ENCODE data around the gene ADAMTSL5.
A peak's percentile ranks its signal among the peaks of the same experiment; 100 is the strongest.

Gene ADAMTSL5

DNA sequence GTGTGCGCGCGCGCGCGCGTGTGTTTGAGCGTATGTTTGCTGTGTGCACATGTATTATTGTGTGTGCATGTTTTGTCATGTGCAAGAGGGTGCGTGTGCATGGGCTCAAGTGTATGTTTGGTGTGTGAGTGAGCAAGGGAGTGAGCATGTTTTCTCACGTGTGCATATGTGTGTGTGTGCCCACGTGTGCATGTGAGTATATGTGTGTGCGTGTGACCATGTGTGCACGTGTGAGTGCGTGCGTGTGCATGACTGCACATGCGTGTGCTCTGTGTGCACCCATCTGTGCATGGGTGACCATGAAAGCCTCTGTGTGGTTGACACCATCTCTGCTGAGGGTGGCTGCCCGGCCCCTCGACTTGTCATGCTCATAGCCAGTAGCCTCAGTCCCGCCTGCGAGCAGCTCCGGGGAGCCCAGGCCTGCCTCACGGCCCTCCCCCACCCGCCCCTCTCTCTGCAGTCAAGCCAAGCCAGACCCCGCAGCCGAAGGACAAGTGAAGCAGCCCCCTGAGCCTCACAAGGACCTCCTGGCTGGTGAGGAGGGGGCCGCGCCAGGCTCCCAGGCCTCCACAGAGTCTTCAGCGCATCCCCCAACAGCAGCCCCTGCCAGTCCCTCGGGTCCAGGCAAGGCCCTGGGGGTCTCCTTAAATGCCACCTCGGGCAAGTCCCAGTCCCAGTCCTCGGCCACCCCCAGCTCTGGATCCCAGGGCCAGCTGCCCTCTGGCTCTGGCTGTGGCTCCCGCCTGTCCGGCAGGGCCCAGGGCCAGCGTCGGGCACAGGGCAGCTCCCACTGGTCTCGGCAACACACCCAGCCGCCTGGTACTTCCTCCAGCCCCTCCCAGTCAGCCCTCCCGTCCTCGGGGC, 15.9 kb downstream of the ADAMTSL5 start:
- DNase-seq (ENCODE audit: low spot score), result no peak

- no peak for DNase-seq (ENCODE audit: low spot score)
Observed at GRCh38 chr19:1495799-1496713, 16.8 kb downstream of the ADAMTSL5 start.

DNA sequence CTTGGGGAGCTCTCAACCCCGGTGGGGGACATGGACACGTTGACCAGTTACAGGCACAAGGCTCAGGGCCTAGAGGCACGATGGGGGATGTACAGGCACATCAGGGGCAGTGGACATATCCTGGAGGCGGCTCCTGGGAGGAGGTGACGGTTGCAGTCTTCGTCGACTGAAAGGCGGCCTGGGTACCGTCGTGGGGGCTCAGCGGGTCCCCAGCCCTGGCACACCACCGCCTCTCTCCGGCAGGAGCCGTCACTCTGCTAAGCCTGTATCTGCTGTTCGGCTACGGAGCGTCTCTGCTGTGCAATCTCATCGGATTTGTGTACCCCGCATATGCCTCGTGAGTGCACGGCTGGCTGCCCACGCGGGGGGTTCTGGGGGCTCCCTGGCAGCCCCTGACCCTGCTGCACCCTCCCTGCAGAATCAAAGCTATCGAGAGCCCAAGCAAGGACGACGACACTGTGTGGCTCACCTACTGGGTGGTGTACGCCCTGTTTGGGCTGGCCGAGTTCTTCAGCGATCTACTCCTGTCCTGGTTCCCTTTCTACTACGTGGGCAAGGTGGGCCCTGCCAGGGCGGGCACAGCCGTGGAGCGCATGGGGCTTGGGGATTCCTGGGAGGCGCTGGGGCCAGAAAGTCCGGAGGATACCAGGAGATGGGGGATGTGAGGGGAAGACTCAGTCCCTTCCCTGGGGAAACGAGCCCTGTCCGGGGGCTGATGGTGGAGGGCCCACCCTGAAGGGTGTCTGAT, 17.6 kb downstream of the ADAMTSL5 start:
- no peak for DNase-seq (ENCODE audit: low spot score)

DNA sequence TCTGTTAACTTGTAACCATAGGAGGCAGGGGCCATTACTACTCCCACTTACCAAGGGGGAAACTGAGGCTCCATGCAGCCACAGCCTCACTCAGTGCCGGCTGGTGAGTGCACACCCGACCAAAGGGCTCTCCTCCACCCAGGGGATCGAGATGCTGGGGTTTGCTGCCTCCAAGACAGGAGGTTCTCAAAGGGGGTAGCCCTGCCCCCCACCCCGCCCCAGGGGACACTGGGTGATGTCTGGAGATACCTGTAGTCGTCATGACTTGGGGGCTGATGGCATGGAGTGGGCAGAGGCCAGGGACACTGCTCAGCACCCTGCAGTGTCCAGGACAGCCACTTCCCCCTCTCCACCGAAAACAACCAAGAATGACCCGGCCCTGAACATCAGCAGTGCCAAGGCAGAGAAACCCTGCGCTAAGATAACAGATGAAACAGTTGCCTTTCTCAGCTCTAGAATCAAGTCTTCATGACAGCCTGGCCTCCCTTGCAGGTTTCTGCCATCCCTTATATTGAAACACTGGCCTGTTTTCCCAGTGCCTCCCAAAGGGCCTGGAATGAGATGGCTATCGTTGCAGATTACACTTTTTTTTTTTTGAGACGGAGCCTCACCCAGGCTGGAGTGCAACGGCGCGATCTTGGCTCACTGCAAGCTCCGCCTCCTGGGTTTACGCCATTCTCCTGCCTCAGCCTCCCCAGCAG, 18.6 kb downstream of the ADAMTSL5 start:
- no peak for DNase-seq (ENCODE audit: low spot score)

- no peak for DNase-seq (ENCODE audit: low spot score)
Observed at GRCh38 chr19:1492474-1493006, 20.3 kb downstream of the ADAMTSL5 start.

- no peak for DNase-seq (ENCODE audit: low spot score)
Observed at GRCh38 chr19:1491849-1492170, 21.0 kb downstream of the ADAMTSL5 start.

GRCh38 chr19:1491114-1491848, 21.5 kb downstream of the ADAMTSL5 start, which contains the start of gene REEP6:
Gene REEP6 (plus strand): TSS chr19:1491181. CDS start chr19:1491270, 89 bp downstream.
- no peak for DNase-seq (ENCODE audit: low spot score)

- DNase-seq (ENCODE audit: low spot score), result peak; percentile 92
Observed at GRCh38 chr19:1490311-1491113, 22.3 kb downstream of the ADAMTSL5 start, which contains the start of gene PCSK4. Gene PCSK4 (minus strand): TSS chr19:1490350. CDS start chr19:1490346, 4 bp downstream.

DNA sequence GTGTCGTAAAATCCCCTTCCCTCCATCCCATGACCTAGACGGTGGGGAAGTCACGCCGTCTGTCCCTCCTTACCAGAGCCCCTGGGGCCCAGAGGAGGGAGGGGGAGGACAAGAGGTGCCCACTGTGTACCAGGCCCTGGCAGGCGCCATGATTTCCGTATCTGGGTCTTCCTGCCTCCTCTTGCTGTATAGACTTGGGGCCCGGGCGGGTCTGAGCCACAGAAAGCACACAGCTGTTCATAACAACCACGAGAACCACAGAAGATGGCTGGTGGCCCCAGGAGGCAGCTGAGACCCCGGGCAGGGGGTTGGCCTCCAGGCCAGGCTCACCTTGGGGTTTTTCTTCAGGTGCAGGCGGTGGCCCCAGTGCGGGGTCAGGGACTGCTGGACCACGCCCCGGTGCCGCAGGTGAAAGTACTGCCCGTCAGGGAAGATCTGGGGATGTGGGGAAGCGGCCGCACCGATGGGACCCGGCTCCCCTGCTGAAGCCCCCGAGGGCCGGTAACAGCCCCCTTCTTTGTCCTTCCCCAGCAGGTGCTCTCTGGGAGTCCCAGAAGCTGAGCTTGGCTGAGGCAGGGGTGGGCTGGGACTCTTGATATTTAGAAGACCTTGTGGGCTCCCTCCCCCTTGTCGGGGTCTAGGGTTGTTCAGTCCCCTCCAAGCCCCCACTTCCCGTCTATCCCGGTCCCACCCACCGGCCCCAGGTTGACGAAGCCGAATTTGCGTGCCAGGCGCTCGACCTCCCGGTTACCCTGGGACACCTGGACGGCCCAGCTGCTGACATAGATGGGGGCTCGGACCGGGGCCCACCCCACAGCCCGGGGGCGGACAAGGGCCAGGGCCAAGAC, 23.1 kb downstream of the ADAMTSL5 start:
- no peak for DNase-seq (ENCODE audit: low spot score)

DNA sequence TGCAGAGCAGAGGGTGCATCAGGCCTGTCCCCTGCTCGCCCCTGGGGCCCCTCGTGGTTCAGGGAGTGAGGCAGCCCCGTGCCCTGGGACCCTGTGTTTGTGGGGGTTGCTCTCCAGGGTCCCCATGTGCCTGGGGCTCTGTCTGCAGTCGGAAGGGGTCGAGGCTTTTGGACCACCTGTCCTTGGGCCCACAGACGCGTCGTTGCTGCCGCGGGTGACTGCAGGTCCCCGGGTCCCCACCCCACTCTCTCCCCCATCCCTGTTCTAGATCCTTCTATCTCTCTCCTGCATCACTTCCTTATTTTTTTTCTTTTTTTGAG, 24.6 kb downstream of the ADAMTSL5 start:
- DNase-seq (ENCODE audit: low spot score), result no peak

DNA sequence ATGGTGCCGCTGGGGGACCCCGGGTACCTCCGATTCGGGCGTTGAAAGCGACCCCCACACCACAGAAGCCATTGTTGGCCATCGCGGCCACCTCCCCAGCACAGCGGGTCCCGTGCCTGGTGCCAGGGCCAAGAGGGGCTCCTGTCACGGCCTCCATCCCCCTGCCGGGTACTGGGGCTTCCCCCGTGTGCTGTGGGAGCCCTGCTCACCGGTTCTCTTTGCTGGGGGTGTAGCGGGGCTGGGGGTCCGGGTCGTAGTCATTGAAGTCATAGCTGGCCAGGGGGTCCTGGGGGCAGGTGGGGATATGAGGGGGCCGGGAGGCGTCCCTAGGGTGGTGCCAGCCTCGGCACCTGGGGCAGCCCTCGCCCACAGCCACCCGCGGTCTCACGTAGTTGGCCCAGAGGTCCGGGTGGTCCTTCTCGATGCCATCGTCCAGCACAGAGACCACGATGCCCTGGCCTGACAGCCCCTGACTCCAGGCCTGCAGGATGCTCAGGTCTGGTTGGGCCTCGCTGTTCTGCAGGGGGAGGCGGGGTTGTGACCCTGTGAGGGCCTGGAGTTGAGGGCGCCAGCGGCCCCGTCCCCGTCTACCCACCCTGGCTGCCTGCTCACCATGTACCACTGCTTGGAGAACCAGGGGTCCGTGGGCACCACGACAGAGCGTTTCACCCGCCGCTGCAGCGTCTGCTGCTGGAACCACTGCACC, 25.1 kb downstream of the ADAMTSL5 start:
- no peak for DNase-seq (ENCODE audit: low spot score)

DNA sequence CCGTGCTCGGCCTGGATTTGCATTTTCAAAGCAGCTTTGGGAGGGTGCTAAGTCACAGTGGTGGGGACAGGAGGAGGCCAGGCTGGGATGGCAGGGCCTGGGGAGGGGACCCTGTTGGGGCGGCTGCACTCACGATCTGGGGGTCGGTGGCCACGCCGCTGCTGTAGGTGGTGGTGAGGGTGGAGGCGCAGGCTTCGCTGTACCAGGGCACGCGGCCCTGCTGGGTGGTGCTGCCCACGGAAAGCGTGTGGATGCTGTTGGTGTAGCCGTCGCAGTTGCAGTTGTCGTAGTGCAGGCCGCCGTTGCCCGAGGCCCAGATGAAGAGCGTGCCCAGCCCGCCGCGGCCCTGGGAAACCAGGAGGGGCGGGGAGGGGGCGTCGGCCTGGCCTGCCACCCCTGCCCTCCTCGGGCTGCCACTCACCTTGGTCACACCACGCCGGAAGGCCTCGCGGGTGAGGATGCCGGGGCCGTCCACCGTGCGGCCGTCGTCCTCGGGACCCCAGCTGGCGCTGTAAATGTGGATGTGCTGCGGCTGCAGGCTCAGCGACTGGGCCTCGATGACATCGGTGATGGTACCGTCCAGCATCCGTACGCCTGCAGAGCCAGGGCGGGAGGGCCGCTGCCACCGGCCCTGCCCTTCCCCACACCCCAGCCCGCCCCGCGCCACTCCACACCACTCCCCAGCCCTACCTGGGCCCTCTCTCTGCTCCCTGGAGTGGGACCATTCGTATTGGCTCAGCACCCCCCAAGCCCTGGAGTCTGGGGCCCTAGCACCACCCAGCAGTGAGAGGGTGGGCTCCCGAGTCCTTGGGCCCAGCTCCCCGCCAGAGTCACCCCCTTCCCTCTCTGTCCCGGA, 25.9 kb downstream of the ADAMTSL5 start:
- no peak for DNase-seq (ENCODE audit: low spot score)

DNA sequence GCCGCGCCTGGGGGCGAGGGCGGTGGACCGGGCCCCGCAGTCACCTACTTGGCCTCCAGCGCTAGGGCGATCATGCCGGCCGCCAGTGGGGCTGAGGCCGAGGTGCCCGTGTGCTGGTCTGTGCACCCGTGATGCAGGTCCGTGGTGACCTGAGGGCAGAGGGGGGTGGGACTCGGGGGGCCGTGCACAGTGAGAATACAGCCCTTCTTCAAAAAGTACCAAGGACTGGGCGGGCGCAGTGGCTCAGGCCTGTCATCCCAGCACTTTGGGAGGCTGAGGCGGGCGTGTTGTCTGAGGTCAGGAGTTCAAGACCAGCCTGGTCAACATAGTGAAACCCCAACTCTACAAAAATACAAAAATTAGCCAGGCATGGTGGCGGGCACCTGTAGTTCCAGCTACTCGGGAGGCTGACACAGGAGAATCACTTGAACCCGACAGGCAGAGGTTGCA, 28.8 kb downstream of the ADAMTSL5 start:
- no peak for DNase-seq (ENCODE audit: low spot score)

- no peak for DNase-seq (ENCODE audit: low spot score)
Observed at GRCh38 chr19:1483131-1483978, 29.5 kb downstream of the ADAMTSL5 start.

DNA sequence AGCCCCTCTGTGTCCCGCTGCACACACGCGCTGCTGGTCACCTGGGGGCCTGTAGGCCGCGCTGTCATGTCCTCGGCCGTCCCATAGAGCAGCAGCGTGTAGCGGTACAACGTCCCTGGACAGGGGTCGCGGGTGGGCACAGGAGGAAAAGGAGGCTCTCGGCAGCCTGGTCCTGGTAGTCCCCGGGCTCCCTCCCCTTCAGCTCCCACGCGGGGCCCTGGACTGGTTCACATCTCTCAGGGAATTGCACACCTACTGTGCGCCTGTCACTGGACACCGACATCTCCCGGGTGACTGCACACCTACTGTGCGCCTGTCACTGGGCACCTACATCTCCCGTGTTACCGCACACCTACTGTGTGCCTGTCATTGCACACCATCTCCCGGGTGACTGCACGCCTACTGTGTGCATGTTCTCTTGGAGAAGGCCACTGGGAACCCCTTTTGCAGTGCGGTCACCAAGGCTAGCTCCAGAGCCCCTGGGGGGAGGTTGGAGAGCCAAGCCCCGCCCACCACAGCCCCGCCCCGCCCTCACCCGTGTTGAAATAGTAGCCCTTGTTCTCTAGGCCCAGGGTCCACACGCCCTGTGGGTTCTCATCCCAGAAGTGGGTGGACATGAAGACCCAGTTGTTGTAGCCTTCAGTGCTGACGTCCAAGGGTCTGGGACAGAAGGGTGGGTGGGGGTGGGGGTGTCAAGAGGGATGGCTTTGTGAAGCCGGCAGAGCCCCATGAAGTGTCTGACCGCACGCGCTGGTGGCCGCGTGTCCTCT, 30.3 kb downstream of the ADAMTSL5 start:
- DNase-seq (ENCODE audit: low spot score), result peak; percentile 19

Data from SW480 (cell line).